Measurements from ENCODE around the gene GCK.

Gene GCK

GRCh38 chr7:44116789-44117666, 72.2 kb downstream of the GCK start:
- DNase-seq (ENCODE audit: low spot score) = no peak

GRCh38 chr7:44116087-44116788, 73.0 kb downstream of the GCK start:
- DNase-seq (ENCODE audit: low spot score) = no peak

- DNase-seq (ENCODE audit: low spot score) = no peak
These were observed 74.5 kb downstream of the GCK start for GRCh38 chr7:44114586-44115310.

- DNase-seq (ENCODE audit: low spot score) = no peak
These were observed 75.4 kb downstream of the GCK start for GRCh38 chr7:44113764-44114354.

- DNase-seq (ENCODE audit: low spot score) = no peak
These were observed 76.1 kb downstream of the GCK start for GRCh38 chr7:44112997-44113763.

- DNase-seq (ENCODE audit: low spot score) = no peak
These were observed 76.8 kb downstream of the GCK start for GRCh38 chr7:44112231-44112996.

GRCh38 chr7:44111761-44112160, 77.5 kb downstream of the GCK start:
- no peak for DNase-seq (ENCODE audit: low spot score)

- no peak for DNase-seq (ENCODE audit: low spot score)
These were observed 78.3 kb downstream of the GCK start for GRCh38 chr7:44110719-44111635.

GRCh38 chr7:44109991-44110390, 79.2 kb downstream of the GCK start:
- DNase-seq (ENCODE audit: low spot score) = no peak

GRCh38 chr7:44108768-44109750, 80.2 kb downstream of the GCK start:
- DNase-seq (ENCODE audit: low spot score) = no peak

- no peak for DNase-seq (ENCODE audit: low spot score)
These were observed 81.1 kb downstream of the GCK start for GRCh38 chr7:44107961-44108767.

- no peak for DNase-seq (ENCODE audit: low spot score)
These were observed 81.9 kb downstream of the GCK start for GRCh38 chr7:44107116-44107960.

GRCh38 chr7:44106311-44107065, 82.8 kb downstream of the GCK start:
- no peak for DNase-seq (ENCODE audit: low spot score)

- no peak for DNase-seq (ENCODE audit: low spot score)
These were observed 83.4 kb downstream of the GCK start for GRCh38 chr7:44105832-44106231.

- no peak for DNase-seq (ENCODE audit: low spot score)
These were observed 84.1 kb downstream of the GCK start for GRCh38 chr7:44104860-44105771.

Data from CD4-positive, alpha-beta T cell treated with Interleukin-6 at 100 ng/mL for 8 hours (primary cell).